Activated CD4-positive, alpha-beta T cell treated with anti-CD3 and anti-CD28 coated beads, Interleukin-2, amount 50 U/mL, for 1 hour (primary cell): Measurements from ENCODE around the gene SOX15.
A peak's percentile ranks its signal among the peaks of the same experiment; 100 is the strongest.
"Not testable (repeated sequence)": the region's sequence is repeated elsewhere in the genome, so short reads cannot be mapped to it uniquely, and the experiment has no call there.

Experiments used
- DNase-seq: peaks from one replicate; pipeline ENCODE4 v3.0.0-alpha.2; 2020

The SOX15 gene

GRCh38 chr17:7606280-7606679 lies 16.4 kb upstream of the SOX15 start:
- DNase-seq = no peak

GRCh38 chr17:7597561-7597960 lies 7.7 kb upstream of the SOX15 start:
- not testable (repeated sequence) for DNase-seq

GRCh38 chr17:7593296-7593695 lies 3.4 kb upstream of the SOX15 start:
- no peak for DNase-seq

GRCh38 chr17:7592422-7593021 lies 2.6 kb upstream of the SOX15 start:
- no peak for DNase-seq

- no peak for DNase-seq
These were observed 1.7 kb upstream of the SOX15 start for GRCh38 chr17:7591596-7591995.

GRCh38 chr17:7590743-7591142 lies 849 bp upstream of the SOX15 start:
- no peak for DNase-seq

GRCh38 chr17:7589204-7589868 lies 558 bp downstream of the SOX15 start:
- DNase-seq = peak; percentile 65

GRCh38 chr17:7588553-7589203 lies 1.2 kb downstream of the SOX15 start:
- no peak for DNase-seq

GRCh38 chr17:7587420-7588151 lies 2.3 kb downstream of the SOX15 start:
- DNase-seq = no peak

- no peak for DNase-seq
These were observed 3.0 kb downstream of the SOX15 start for GRCh38 chr17:7586673-7587419.

GRCh38 chr17:7583253-7584109 lies 6.4 kb downstream of the SOX15 start, which contains the start of gene MPDU1:
MPDU1 (plus strand) TSS chr17:7583852; CDS start chr17:7583863, 11 bp downstream.
- peak; percentile 92 for DNase-seq

- no peak for DNase-seq
These were observed 7.3 kb downstream of the SOX15 start for GRCh38 chr17:7582396-7583252.

GRCh38 chr17:7580604-7581575 lies 9.0 kb downstream of the SOX15 start:
- no peak for DNase-seq

GRCh38 chr17:7579834-7580603 lies 9.9 kb downstream of the SOX15 start:
- no peak for DNase-seq

- peak; percentile 26 for DNase-seq
These were observed 10.7 kb downstream of the SOX15 start, which contains the start of gene CD68 for GRCh38 chr17:7579001-7579833. CD68 (plus strand) TSS chr17:7579638; CDS start chr17:7579678, 40 bp downstream.

GRCh38 chr17:7577327-7578199 lies 12.3 kb downstream of the SOX15 start:
- DNase-seq = no peak
